HG03175 (cell line): ENCODE results near the gene PTPRT.

Source experiments
- ATAC-seq: cut with Tn5 transposase; IDR thresholded peaks from one replicate; pipeline ENCODE4 v1.9.1; 2021; ENCODE audit warnings: mild to moderate bottlenecking, moderate library complexity; ENCODE audit not compliant: unreplicated experiment

PTPRT gene

GRCh38 chr20:42978184-42978974, 211.3 kb downstream of the PTPRT start:
- ATAC-seq: no peak

GRCh38 chr20:42975974-42976373, 213.7 kb downstream of the PTPRT start:
- no peak for ATAC-seq

- ATAC-seq: no peak
These were observed 215.4 kb downstream of the PTPRT start for GRCh38 chr20:42974347-42974746.

GRCh38 chr20:42972591-42972990, 217.1 kb downstream of the PTPRT start:
- no peak for ATAC-seq

GRCh38 chr20:42968746-42969145, 221.0 kb downstream of the PTPRT start:
- ATAC-seq: no peak

- ATAC-seq: no peak
These were observed 225.9 kb downstream of the PTPRT start for GRCh38 chr20:42963796-42964195.

- no peak for ATAC-seq
These were observed 227.9 kb downstream of the PTPRT start for GRCh38 chr20:42961771-42962170.

GRCh38 chr20:42959996-42960395, 229.7 kb downstream of the PTPRT start:
- ATAC-seq: no peak

- ATAC-seq: no peak
These were observed 231.2 kb downstream of the PTPRT start for GRCh38 chr20:42958367-42959069.

GRCh38 chr20:42957704-42958095, 232.0 kb downstream of the PTPRT start:
- no peak for ATAC-seq

- ATAC-seq: no peak
These were observed 232.5 kb downstream of the PTPRT start for GRCh38 chr20:42957018-42957703.

- ATAC-seq: no peak
These were observed 234.0 kb downstream of the PTPRT start for GRCh38 chr20:42955713-42956112.

GRCh38 chr20:42954951-42955350, 234.8 kb downstream of the PTPRT start:
- ATAC-seq: no peak

GRCh38 chr20:42949950-42950349, 239.8 kb downstream of the PTPRT start:
- no peak for ATAC-seq

- ATAC-seq: no peak
These were observed 244.3 kb downstream of the PTPRT start for GRCh38 chr20:42945234-42945994.

GRCh38 chr20:42941629-42942028, 248.1 kb downstream of the PTPRT start:
- ATAC-seq: no peak

GRCh38 chr20:42938441-42939205, 251.1 kb downstream of the PTPRT start:
- ATAC-seq: no peak

- ATAC-seq: no peak
These were observed 253.2 kb downstream of the PTPRT start for GRCh38 chr20:42936482-42936881.

GRCh38 chr20:42924215-42924614, 265.5 kb downstream of the PTPRT start:
- no peak for ATAC-seq

GRCh38 chr20:42923348-42923918, 266.3 kb downstream of the PTPRT start:
- no peak for ATAC-seq
